Parathyroid adenoma (tissue), 2 donors: ENCODE measurements around the gene OR10AD1.

Experiments used
- H2AFZ ChIP-seq: fragments of 300-600 bp; sonication (generic); one replicate; pipeline ENCODE4 v1.7.0; 2017; ENCODE audit warnings: antibody characterized with exemption, mild to moderate bottlenecking
- H3K27ac ChIP-seq: fragments of 300-600 bp; sonication (generic); one replicate; pipeline ENCODE4 v1.7.0; 2017
- H3K27me3 ChIP-seq: fragments of 300-600 bp; sonication (generic); one replicate; pipeline ENCODE4 v1.7.0; 2017; ENCODE audit warnings: low read length; ENCODE audit not compliant: control insufficient read depth, insufficient read depth
- H3K36me3 ChIP-seq: fragments of 300-600 bp; sonication (generic); one replicate; pipeline ENCODE4 v1.7.0; 2017; ENCODE audit warnings: low read length; ENCODE audit not compliant: control insufficient read depth, insufficient read depth
- H3K4me1 ChIP-seq: fragments of 300-600 bp; sonication (generic); one replicate; pipeline ENCODE4 v1.7.0; 2017; ENCODE audit warnings: control low read depth
- H3K4me2 ChIP-seq: fragments of 300-600 bp; sonication (generic); one replicate; pipeline ENCODE4 v1.7.0; 2017; ENCODE audit warnings: low read length
- H3K4me3 ChIP-seq: fragments of 300-600 bp; sonication (generic); one replicate; pipeline ENCODE4 v1.7.0; 2017; ENCODE audit warnings: low read depth, low read length
- H3K79me2 ChIP-seq: fragments of 300-600 bp; sonication (generic); one replicate; pipeline ENCODE4 v1.7.0; 2017; ENCODE audit warnings: control low read depth
- H3K9ac ChIP-seq: fragments of 300-600 bp; sonication (generic); one replicate; pipeline ENCODE4 v1.7.0; 2017; ENCODE audit warnings: mild to moderate bottlenecking
- H3K9me3 ChIP-seq: fragments of 300-600 bp; sonication (generic); one replicate; pipeline ENCODE4 v1.7.0; 2017; ENCODE audit warnings: low read length; ENCODE audit not compliant: control insufficient read depth
- CTCF ChIP-seq: fragments of 300-600 bp; sonication (generic); IDR thresholded peaks from one replicate; pipeline ENCODE4 v1.7.0; 2017; ENCODE audit warnings: antibody characterized with exemption, mild to moderate bottlenecking
- donor health status: primary hyperparathyroidism.

The OR10AD1 gene

DNA sequence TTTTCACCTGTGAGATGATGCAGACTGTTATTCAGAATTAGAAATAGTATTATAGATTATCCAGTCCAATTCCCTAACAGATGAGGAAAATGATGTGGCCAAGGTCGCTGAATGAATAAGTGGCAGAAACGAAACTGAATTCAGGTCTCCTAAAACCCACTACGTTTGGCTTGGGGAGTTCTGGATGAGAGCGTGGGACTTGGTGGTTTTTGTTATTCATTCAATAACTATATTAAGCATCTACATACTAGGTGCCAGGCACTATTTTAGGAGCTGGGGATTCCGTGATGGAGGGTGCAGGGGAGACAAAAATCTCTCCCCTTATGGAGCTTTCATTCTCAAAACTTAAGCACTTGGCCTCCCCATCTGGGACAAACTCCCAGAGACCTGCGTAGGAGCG is 20.5 kb downstream of the OR10AD1 start:
- Histone ChIP-seq H3K9ac (no peak overlapping the region), H3K4me1 (peaks cover 7% of the 10 kb centered on the region), H2AFZ (peak overlapping the region; percentile 79), H3K27me3 (no peaks in the 10 kb centered on the region), H3K27ac (peak overlapping the region; percentile 22), H3K4me2 (peak overlapping the region; percentile 93), H3K4me3 (peak overlapping the region; percentile 87), H3K9me3 (no peaks in the 10 kb centered on the region), H3K79me2 (no peaks in the 10 kb centered on the region), H3K36me3 (no peaks in the 10 kb centered on the region)
- no peak for TF ChIP-seq CTCF

GRCh38 chr12:48180857-48181495 is 22.1 kb downstream of the OR10AD1 start:
- Histone ChIP-seq H3K4me2 (no peak overlapping the region), H2AFZ (no peak overlapping the region), H3K9me3 (no peaks in the 10 kb centered on the region), H3K27ac (no peak overlapping the region), H3K36me3 (no peaks in the 10 kb centered on the region), H3K27me3 (no peaks in the 10 kb centered on the region), H3K9ac (no peak overlapping the region), H3K4me1 (peaks cover 10% of the 10 kb centered on the region), H3K79me2 (no peaks in the 10 kb centered on the region), H3K4me3 (no peak overlapping the region)
- no peak for TF ChIP-seq CTCF

GRCh38 chr12:48180424-48180823 is 22.7 kb downstream of the OR10AD1 start:
- Histone ChIP-seq H3K79me2 (no peaks in the 10 kb centered on the region), H2AFZ (no peak overlapping the region), H3K27me3 (no peaks in the 10 kb centered on the region), H3K4me2 (no peak overlapping the region), H3K4me3 (no peak overlapping the region), H3K4me1 (peaks cover 4% of the 10 kb centered on the region), H3K27ac (no peak overlapping the region), H3K9ac (no peak overlapping the region), H3K9me3 (no peaks in the 10 kb centered on the region), H3K36me3 (no peaks in the 10 kb centered on the region)
- no peak for TF ChIP-seq CTCF

DNA sequence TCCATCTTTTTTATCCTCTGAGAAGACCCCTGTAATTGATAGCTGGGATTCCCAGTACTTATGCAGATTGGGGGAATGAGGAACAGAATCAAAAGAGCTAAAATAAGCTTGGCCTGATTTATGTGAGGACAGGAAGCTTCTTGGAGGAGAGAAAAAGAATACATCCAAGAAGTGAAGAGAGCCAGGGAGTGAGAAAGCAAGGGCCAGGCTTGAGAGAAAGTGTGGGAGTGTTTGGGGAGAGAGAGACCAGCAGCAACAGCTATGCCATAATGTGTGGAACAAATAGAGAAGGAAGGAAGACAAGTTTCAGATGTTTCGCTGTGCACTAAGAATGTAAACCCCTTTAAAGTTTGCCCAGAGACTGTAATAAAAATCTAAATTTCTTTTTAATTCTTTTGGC is 23.6 kb downstream of the OR10AD1 start:
- H3K4me3 ChIP-seq: no peak overlapping the region
- no peaks in the 10 kb centered on the region for H3K79me2 ChIP-seq
- no peaks in the 10 kb centered on the region for H3K9me3 ChIP-seq
- no peaks in the 10 kb centered on the region for H3K36me3 ChIP-seq
- no peak overlapping the region for H3K27ac ChIP-seq
- no peak for TF ChIP-seq CTCF
- H3K4me2 ChIP-seq: no peak overlapping the region
- H3K27me3 ChIP-seq: no peaks in the 10 kb centered on the region
- H2AFZ ChIP-seq: no peak overlapping the region
- H3K9ac ChIP-seq: no peak overlapping the region
- peaks cover 2% of the 10 kb centered on the region for H3K4me1 ChIP-seq

GRCh38 chr12:48177982-48178381 is 25.1 kb downstream of the OR10AD1 start:
- Histone ChIP-seq H2AFZ (no peak overlapping the region), H3K4me1 (peaks cover 2% of the 10 kb centered on the region), H3K27me3 (no peaks in the 10 kb centered on the region), H3K4me2 (no peak overlapping the region), H3K4me3 (no peak overlapping the region), H3K36me3 (no peaks in the 10 kb centered on the region), H3K9ac (no peak overlapping the region), H3K27ac (no peak overlapping the region), H3K9me3 (no peaks in the 10 kb centered on the region), H3K79me2 (no peaks in the 10 kb centered on the region)
- TF ChIP-seq CTCF: no peak
